Right ventricle myocardium inferior (tissue), 1 donor: ENCODE measurements around the gene ZC3H7B. TPM values are rescaled to one million over a fixed set of nuclear protein-coding genes. Genes with fewer than 3 reads are reported as not detected.
"Not testable (repeated sequence)": the region's sequence is repeated elsewhere in the genome, so short reads cannot be mapped to it uniquely, and the experiment has no call there.

ENCODE experiments used
- ATAC-seq: fragments of 200-7000 bp; cut with Tn5 transposase; one replicate; pipeline ENCODE4 v1.9.1; 2020; ENCODE audit warnings: mild to moderate bottlenecking, moderate library complexity
- DNase-seq: peaks from one replicate; pipeline ENCODE4 v3.0.0; 2021; ENCODE audit errors: missing footprints
- intact Hi-C: fragments of 100-400 bp; cut with DNase I; formaldehyde crosslinking; loops from one replicate; pipeline ENCODE4 v1.11.0; 2022
- microRNA-seq: library from miRNA; unstranded; fragments of <30 nt; microRNA quantifications from one replicate; pipeline ENCODE4 v1.2.0, GENCODE V29; 2020
- total RNA-seq: library from RNA; stranded (reverse); fragmentation: NEBNext Ultra II Directional; extraction: Animal tissue kit (Norgen Biotek cat#: 25700); gene quantifications from one replicate; pipeline ENCODE4 v1.2.1, GENCODE V29; 2021
- donor health status: DM: no; HTN: yes; CAD: no; lungs with severe emphysema.

ZC3H7B gene
- total RNA-seq, 1 donor from 2014 or later = 45.5 TPM

GRCh38 chr22:41395531-41396240 lies 94.4 kb downstream of the ZC3H7B start:
- ATAC-seq (no peak), DNase-seq (no peak)
- intact Hi-C loops = loop anchor here (5.0 kb wide), 1 partner anchor 202 kb away; no protein-coding TSS in a partner anchor

- no peak for DNase-seq
- intact Hi-C loops = loop anchor here (5.0 kb wide), 1 partner anchor 200 kb away; no protein-coding TSS in a partner anchor
- ATAC-seq = no peak
Measured at GRCh38 chr22:41397143-41397811, 96.0 kb downstream of the ZC3H7B start.

- intact Hi-C loops = loop anchor here (5.0 kb wide), 1 partner anchor 198 kb away; no protein-coding TSS in a partner anchor
- ATAC-seq (no peak), DNase-seq (no peak)
Measured at GRCh38 chr22:41398921-41399320, 97.6 kb downstream of the ZC3H7B start.

GRCh38 chr22:41401781-41402648 lies 100.7 kb downstream of the ZC3H7B start:
- ATAC-seq = peak; percentile 66
- DNase-seq = peak; percentile 80
- intact Hi-C loops = no loop called here

- ATAC-seq, intact Hi-C loops, DNase-seq: not testable (repeated sequence)
Measured at GRCh38 chr22:41402851-41403250, 101.5 kb downstream of the ZC3H7B start.

GRCh38 chr22:41403532-41404318 lies 102.4 kb downstream of the ZC3H7B start:
- peak; percentile 91 for ATAC-seq
- intact Hi-C loops = loop anchor here (2.0 kb wide), 2 partner anchors 113 to 121 kb away; no protein-coding TSS in a partner anchor
- DNase-seq = peak; percentile 93

- ATAC-seq (no peak), DNase-seq (no peak)
- intact Hi-C loops = loop anchor here (2.0 kb wide), 2 partner anchors 111 to 119 kb away; no protein-coding TSS in a partner anchor
Measured at GRCh38 chr22:41405588-41405987, 104.3 kb downstream of the ZC3H7B start.

GRCh38 chr22:41406410-41406809 lies 105.1 kb downstream of the ZC3H7B start:
- intact Hi-C loops = no loop called here
- ATAC-seq (no peak), DNase-seq (no peak)

GRCh38 chr22:41407433-41407832 lies 106.1 kb downstream of the ZC3H7B start:
- ATAC-seq (no peak), DNase-seq (no peak)
- intact Hi-C loops = no loop called here

GRCh38 chr22:41408665-41409064 lies 107.3 kb downstream of the ZC3H7B start:
- no peak for DNase-seq
- no peak for ATAC-seq
- intact Hi-C loops = no loop called here

Small RNA genes lying within 50 kb of the gene (microRNA-seq; reads per million reads assigned to microRNA genes)
- gene MIR6889 = not detected

Other genes with a start within 250 kb of the ZC3H7B start
- 27.8 TPM for gene EP300, start 208.9 kb upstream of the ZC3H7B start, total RNA-seq
- gene L3MBTL2, start 96.2 kb upstream of the ZC3H7B start, total RNA-seq = 15.7 TPM
- gene CHADL, start 60.6 kb upstream of the ZC3H7B start, total RNA-seq = 26.4 TPM
- 51.5 TPM for gene RANGAP1, start 15.3 kb upstream of the ZC3H7B start, total RNA-seq
- 23.5 TPM for gene TEF, start 80.4 kb downstream of the ZC3H7B start, total RNA-seq
- 68.0 TPM for gene TOB2, start 145.3 kb downstream of the ZC3H7B start, total RNA-seq
- gene PHF5A, start 167.2 kb downstream of the ZC3H7B start, total RNA-seq = 25.5 TPM
- 810 TPM for gene ACO2, start 167.6 kb downstream of the ZC3H7B start, total RNA-seq
- 20.1 TPM for gene POLR3H, start 242.9 kb downstream of the ZC3H7B start, total RNA-seq